SHP77 (cell line): ENCODE results near the gene SYT15.
"Not testable (repeated sequence)": the region's sequence is repeated elsewhere in the genome, so short reads cannot be mapped to it uniquely, and the experiment has no call there.

Experiments
- DNase-seq, 2 experiments: peaks; one replicate each; lab custom pipeline; 2025; lab: John Stamatoyannopoulos, UW

SYT15 gene

DNA sequence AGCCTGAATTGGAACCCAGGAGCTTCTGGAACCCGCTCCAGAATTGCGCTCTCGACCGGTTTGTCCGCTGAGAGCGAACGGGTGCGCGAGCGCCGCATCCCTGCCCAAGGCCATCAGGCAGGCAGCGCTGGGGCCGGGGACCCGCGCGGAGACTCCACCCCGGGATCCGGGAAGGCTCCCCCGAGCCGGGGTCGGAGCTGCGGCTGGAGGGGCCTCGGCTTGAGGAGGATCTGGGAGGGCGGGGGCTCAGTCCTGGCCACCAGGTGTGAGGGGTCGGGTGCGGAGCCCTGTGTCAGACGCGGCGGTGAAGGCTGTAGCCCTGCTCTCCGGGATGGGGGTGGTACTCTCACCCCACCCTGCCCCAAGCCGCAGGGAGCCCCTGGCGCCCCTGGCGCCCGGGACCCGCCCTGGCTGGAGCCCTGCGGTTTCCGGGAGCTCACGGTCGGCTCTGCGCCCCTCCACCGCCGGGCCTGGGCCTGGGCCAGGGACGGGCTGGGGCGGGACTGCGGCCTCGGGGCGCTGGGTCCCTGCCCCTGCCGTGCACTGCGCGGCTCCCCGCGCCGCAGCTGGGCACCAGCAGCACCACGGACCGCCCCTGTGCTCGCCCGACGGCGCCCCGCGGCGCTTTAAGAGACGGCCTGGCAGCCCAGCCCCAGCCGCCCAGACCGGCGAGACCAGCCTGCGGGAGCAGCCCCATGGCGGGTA lies at the start of gene SYT15:
SYT15 (plus strand) TSS at position 655 of the 705 bp plus-strand sequence; CDS start at position 696, 41 bp downstream.
- not testable (repeated sequence) for DNase-seq

- DNase-seq = not testable (repeated sequence)
Observed at GRCh38 chr10:46529742-46530141, 49.2 kb upstream of the SYT15 start.

- no peak for DNase-seq
Observed at GRCh38 chr10:46530249-46531186, 48.4 kb upstream of the SYT15 start.

GRCh38 chr10:46532256-46532655 lies 46.7 kb upstream of the SYT15 start:
- DNase-seq = not testable (repeated sequence)

DNA sequence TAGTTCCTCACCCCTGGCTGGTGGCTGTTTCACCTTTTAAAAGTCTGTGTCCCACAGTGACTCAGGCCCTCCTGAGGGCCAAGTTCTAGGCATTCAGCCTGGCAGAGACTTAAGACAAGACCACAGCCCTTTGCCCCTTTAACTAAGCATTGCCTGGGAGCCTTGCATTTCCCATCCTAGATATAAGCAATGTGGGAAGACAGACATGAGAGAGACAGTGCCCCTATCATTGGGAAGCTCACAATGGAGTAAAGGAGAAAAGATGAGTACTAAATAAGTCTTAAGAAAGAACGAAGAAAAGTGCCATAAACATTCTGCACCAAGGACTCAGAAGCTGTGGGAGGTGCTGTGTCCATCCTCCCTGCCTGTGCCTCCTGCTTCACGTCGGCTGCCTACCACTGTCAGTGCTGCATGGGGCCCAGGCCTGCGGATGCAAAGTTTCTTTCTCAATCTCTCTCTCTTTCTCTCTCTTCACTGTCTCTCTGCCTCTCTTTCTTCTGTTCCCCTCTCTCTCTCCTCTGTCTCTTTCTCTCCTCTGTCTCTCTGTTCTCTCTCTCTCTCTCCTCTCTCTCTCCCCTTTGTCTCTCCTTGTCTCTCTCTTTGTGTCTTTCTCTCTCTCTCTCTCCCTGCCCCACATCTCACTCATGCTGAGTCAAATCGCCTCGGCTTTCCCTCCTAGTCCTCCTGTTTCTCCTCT lies 44.0 kb upstream of the SYT15 start:
- no peak for DNase-seq

DNA sequence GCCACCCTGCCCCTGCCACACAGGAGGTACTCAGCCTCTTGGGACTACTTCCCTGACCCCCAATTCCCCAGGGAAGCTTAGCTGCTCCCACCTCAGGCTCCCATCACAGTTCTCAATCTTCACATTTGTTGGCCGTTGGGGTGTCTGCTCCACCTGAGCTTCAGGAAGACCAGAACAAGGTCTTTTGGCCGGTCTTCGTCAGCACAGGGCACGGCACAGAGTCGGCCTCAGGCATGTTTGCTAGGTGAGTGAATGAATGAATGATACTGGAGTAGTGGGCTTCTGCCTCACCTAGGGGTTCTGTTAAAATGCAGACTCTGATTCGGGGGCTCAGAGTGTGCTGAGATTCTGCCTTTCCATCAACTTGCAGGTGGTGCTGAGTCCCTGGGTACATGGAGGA lies 42.8 kb upstream of the SYT15 start:
- DNase-seq = no peak

- no peak for DNase-seq
Observed at GRCh38 chr10:46536781-46537180, 42.1 kb upstream of the SYT15 start.

GRCh38 chr10:46537309-46537708 lies 41.6 kb upstream of the SYT15 start:
- no peak for DNase-seq

DNA sequence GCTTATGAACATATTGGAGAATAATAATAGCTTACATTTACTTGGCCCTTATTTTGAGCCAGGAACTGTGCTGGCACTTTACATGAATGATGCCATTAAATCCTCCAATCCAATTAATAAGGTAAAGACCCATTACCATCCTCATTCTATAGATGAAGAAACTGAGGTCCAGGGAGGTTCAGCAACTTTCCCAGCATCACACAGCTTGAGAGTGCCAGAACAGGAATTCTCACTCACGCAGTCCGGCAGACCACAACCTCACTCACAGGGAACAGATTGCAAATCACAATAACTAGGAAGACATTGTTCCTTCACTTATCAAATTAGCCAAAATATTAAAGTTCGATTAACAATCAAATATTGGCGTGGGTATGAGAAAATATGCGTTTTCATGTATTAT lies 40.8 kb upstream of the SYT15 start:
- no peak for DNase-seq

DNA sequence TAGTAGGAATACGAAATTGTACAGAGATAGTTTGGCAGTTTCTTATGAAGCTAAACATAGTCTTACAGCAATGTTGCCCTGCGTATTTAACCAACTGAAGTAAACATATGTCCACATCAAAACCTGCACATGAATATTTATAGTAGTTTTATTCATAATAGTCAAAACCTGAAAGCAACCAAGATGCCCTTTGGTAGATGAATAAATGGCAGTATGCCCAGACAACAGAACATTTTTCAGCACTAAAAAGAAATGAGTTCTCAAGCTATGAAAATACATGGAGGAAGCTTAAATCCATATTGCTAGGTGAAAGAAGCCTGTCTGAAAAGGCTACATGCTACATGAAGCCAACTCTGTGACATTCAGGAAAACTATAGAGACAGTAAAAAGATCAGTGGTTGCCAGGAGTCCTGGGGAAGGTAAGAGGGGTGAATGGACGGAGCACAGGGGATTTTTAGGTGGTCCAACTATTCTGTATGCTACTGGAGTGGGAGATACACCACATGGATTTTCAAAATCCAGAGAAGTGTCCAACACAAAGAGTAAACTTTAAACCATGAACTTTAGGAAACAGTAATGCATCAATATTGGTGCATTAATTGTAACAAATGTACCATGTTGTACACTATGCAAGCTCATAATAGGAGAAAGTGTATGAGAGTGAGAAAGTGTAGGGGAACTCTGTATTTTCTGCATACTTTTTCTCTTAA lies 40.1 kb upstream of the SYT15 start:
- DNase-seq = no peak

- DNase-seq = no peak
Observed at GRCh38 chr10:46539596-46540411, 39.1 kb upstream of the SYT15 start.

DNA sequence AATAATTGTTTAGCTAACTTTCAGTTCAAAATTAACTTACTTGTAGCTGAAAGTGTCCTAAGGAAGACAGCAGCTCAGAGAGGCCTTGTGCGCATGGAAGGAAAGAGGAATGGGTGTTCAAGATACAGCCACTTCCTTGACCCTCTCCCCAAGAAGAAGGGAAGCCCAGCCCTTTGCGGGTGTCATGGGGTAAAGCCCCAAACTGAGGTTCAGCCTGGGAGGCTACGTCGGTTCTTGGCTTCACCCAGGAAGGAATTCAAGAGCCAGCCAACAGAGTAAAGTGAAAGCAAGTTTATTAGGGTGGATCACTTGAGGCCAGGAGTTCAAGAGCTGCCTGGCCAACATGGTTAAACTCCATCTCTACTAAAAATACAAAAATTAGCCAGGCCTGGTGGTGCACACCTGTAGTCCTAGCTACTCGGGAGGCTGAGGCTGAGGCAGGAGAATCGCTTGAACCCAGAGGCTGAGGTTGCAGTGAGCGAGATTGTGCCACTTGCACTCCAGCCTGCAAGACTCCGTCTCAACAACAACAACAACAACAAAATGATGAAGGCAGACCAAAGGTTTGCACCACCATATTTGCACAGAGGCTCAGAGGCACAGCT lies 38.4 kb upstream of the SYT15 start:
- no peak for DNase-seq

GRCh38 chr10:46541017-46541661 lies 37.8 kb upstream of the SYT15 start:
- no peak for DNase-seq

DNA sequence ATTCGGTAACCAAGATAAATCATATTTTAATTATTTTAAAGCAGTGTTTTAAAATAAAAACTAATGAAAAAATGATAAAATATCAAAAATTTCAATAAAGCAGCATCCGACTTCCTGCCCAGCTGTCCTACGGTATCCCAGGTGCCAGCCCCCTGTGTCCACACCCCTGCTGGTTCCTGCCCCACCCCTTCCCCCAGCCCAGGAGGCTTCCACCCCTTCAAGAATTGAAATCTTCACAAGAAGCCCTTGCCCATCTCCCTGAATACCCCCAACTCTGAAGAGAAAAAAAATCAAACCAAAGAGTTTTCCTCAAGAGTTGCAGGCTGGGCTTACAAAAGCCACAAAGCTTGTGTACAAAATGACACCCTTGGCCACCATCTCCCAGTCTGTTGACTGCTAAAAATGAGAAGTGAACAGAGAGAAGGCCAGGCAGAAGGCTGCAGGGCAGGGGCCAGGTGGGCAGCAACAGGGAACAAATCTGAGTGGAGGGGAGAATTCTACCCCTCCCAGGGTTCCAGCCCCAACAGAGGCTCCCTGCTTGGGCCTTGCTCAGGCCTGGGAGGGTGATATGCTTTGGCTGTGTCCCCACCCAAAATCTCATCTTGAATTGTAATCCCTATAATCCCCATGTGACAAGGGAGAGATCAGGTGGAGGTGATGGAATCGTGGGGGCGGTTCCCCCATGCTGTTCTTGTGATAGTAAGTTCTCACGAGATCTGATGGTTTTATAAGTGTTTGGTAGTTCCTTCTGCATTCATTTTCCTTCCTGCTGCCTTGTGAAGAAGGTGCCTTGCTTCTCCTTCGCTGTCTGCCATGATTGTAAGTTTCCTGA lies 37.0 kb upstream of the SYT15 start:
- DNase-seq = no peak

- DNase-seq = no peak
Observed at GRCh38 chr10:46542567-46543465, 36.1 kb upstream of the SYT15 start.

- no peak for DNase-seq
Observed at GRCh38 chr10:46543466-46544377, 35.2 kb upstream of the SYT15 start.
